ENCODE measurements around the gene PHF2.

Gene PHF2

GRCh38 chr9:93686127-93686879, 109.9 kb downstream of the PHF2 start:
- in situ Hi-C loops (cut with HindIII; ENCODE audit: low sequenced_read_pairs), result loop anchor here (5.0 kb wide), 1 partner anchor 76 kb away; no protein-coding TSS in a partner anchor

GRCh38 chr9:93686880-93687236, 110.5 kb downstream of the PHF2 start:
- in situ Hi-C loops (cut with HindIII; ENCODE audit: low sequenced_read_pairs), result loop anchor here (5.0 kb wide), 1 partner anchor 75 kb away; no protein-coding TSS in a partner anchor

GRCh38 chr9:93690618-93691017, 114.2 kb downstream of the PHF2 start:
- in situ Hi-C loops (cut with HindIII; ENCODE audit: low sequenced_read_pairs), result no loop called here

- in situ Hi-C loops (cut with HindIII; ENCODE audit: low sequenced_read_pairs), result no loop called here
Observed at GRCh38 chr9:93693129-93693528, 116.7 kb downstream of the PHF2 start.

GRCh38 chr9:93697352-93698139, 121.2 kb downstream of the PHF2 start:
- in situ Hi-C loops (cut with HindIII; ENCODE audit: low sequenced_read_pairs), result no loop called here

GRCh38 chr9:93698140-93698908, 121.9 kb downstream of the PHF2 start:
- in situ Hi-C loops (cut with HindIII; ENCODE audit: low sequenced_read_pairs), result no loop called here

- in situ Hi-C loops (cut with HindIII; ENCODE audit: low sequenced_read_pairs), result no loop called here
Observed at GRCh38 chr9:93699650-93700049, 123.3 kb downstream of the PHF2 start.

GRCh38 chr9:93701494-93702218, 125.3 kb downstream of the PHF2 start:
- in situ Hi-C loops (cut with HindIII; ENCODE audit: low sequenced_read_pairs), result no loop called here

GRCh38 chr9:93702261-93702660, 125.9 kb downstream of the PHF2 start:
- in situ Hi-C loops (cut with HindIII; ENCODE audit: low sequenced_read_pairs), result no loop called here

- in situ Hi-C loops (cut with HindIII; ENCODE audit: low sequenced_read_pairs), result no loop called here
Observed at GRCh38 chr9:93708289-93708986, 132.1 kb downstream of the PHF2 start.

- in situ Hi-C loops (cut with HindIII; ENCODE audit: low sequenced_read_pairs), result no loop called here
Observed at GRCh38 chr9:93708987-93709302, 132.6 kb downstream of the PHF2 start.

- in situ Hi-C loops (cut with HindIII; ENCODE audit: low sequenced_read_pairs), result no loop called here
Observed at GRCh38 chr9:93709600-93710369, 133.4 kb downstream of the PHF2 start.

- in situ Hi-C loops (cut with HindIII; ENCODE audit: low sequenced_read_pairs), result no loop called here
Observed at GRCh38 chr9:93710370-93710723, 134.0 kb downstream of the PHF2 start.

GRCh38 chr9:93711002-93711401, 134.6 kb downstream of the PHF2 start:
- in situ Hi-C loops (cut with HindIII; ENCODE audit: low sequenced_read_pairs), result no loop called here

- in situ Hi-C loops (cut with HindIII; ENCODE audit: low sequenced_read_pairs), result no loop called here
Observed at GRCh38 chr9:93712896-93713295, 136.5 kb downstream of the PHF2 start.

GRCh38 chr9:93713716-93714115, 137.3 kb downstream of the PHF2 start:
- in situ Hi-C loops (cut with HindIII; ENCODE audit: low sequenced_read_pairs), result no loop called here

GRCh38 chr9:93721417-93721965, 145.1 kb downstream of the PHF2 start:
- in situ Hi-C loops (cut with HindIII; ENCODE audit: low sequenced_read_pairs), result no loop called here

- in situ Hi-C loops (cut with HindIII; ENCODE audit: low sequenced_read_pairs), result no loop called here
Observed at GRCh38 chr9:93724852-93725251, 148.5 kb downstream of the PHF2 start.

- in situ Hi-C loops (cut with HindIII; ENCODE audit: low sequenced_read_pairs), result no loop called here
Observed at GRCh38 chr9:93725382-93725781, 149.0 kb downstream of the PHF2 start.

Measured in endothelial cell of hepatic sinusoid (primary cell).